Loucy (cell line): Measurements from ENCODE around the gene CUEDC1.

Source experiments
- H2AFZ ChIP-seq: fragments of 200-600 bp; sonication (generic); 2 replicates; pipeline ENCODE4 v1.6.0; 2016; ENCODE audit warnings: antibody characterized with exemption, mild to moderate bottlenecking, low read length, moderate library complexity
- H3F3A ChIP-seq: fragments of 200-600 bp; 2 replicates; pipeline ENCODE4 v1.6.0; 2016; ENCODE audit warnings: antibody characterized with exemption, low read depth, mild to moderate bottlenecking
- H3K27me3 ChIP-seq: fragments of 200-600 bp; sonication (generic); 2 replicates; pipeline ENCODE4 v1.6.1; 2014; ENCODE audit warnings: low read length, mild to moderate bottlenecking; ENCODE audit not compliant: insufficient read depth, poor library complexity, severe bottlenecking
- H3K36me3 ChIP-seq: fragments of 200-600 bp; sonication (generic); 2 replicates; pipeline ENCODE4 v1.6.1; 2016; ENCODE audit warnings: low read length; ENCODE audit not compliant: insufficient read depth
- H3K4me1 ChIP-seq: fragments of 200-600 bp; sonication (generic); 2 replicates; pipeline ENCODE4 v1.5.1; 2014; ENCODE audit warnings: low read length, mild to moderate bottlenecking; ENCODE audit not compliant: insufficient read depth, poor library complexity, severe bottlenecking
- H3K4me2 ChIP-seq: fragments of 200-600 bp; sonication (generic); 2 replicates; pipeline ENCODE4 v1.6.0; 2014; ENCODE audit warnings: antibody characterized with exemption, low read length, low read depth, mild to moderate bottlenecking; ENCODE audit not compliant: poor library complexity, severe bottlenecking
- H3K4me3 ChIP-seq: fragments of 200-600 bp; sonication (generic); 2 replicates; pipeline ENCODE4 v1.5.1; 2014; ENCODE audit warnings: low read length, mild to moderate bottlenecking, mixed read lengths; ENCODE audit not compliant: poor library complexity, severe bottlenecking
- H3K79me2 ChIP-seq: fragments of 200-600 bp; sonication (generic); 2 replicates; pipeline ENCODE4 v1.6.1; 2014; ENCODE audit warnings: low read length; ENCODE audit not compliant: insufficient read depth
- H3K9ac ChIP-seq: fragments of 200-600 bp; sonication (generic); 2 replicates; pipeline ENCODE4 v1.6.0; 2014; ENCODE audit warnings: mild to moderate bottlenecking, low read depth, low read length, moderate library complexity; ENCODE audit not compliant: poor library complexity, severe bottlenecking
- H3K9me2 ChIP-seq: fragments of 200-600 bp; sonication (generic); replicated peaks from 2 replicates; pipeline ENCODE4 v1.6.1; 2016; ENCODE audit warnings: low read depth, low read length, mixed read lengths
- H3K9me3 ChIP-seq: fragments of 200-600 bp; sonication (generic); 2 replicates; pipeline ENCODE4 v1.6.1; 2014; ENCODE audit warnings: mild to moderate bottlenecking, antibody characterized with exemption, low read length, low read depth; ENCODE audit not compliant: insufficient read depth
- H4K20me1 ChIP-seq: fragments of 200-600 bp; sonication (generic); 2 replicates; pipeline ENCODE4 v1.6.0; 2014; ENCODE audit warnings: antibody characterized with exemption, low read length, mild to moderate bottlenecking; ENCODE audit not compliant: insufficient read depth, poor library complexity, severe bottlenecking
- EZH2phosphoT487 ChIP-seq: fragments of 200-600 bp; IDR thresholded peaks from 2 replicates; pipeline ENCODE4 v1.6.1; 2018; ENCODE audit warnings: antibody characterized with exemption, mild to moderate bottlenecking, moderate library complexity, borderline replicate concordance
- TF ChIP-seq, protein P1 (sequence below): fragments of 200-600 bp; sonication (generic); conservative IDR thresholded peaks from 2 replicates; pipeline ENCODE4 v1.5.1; 2014; ENCODE audit warnings: mild to moderate bottlenecking, antibody characterized with exemption, low read length

CUEDC1 gene

DNA sequence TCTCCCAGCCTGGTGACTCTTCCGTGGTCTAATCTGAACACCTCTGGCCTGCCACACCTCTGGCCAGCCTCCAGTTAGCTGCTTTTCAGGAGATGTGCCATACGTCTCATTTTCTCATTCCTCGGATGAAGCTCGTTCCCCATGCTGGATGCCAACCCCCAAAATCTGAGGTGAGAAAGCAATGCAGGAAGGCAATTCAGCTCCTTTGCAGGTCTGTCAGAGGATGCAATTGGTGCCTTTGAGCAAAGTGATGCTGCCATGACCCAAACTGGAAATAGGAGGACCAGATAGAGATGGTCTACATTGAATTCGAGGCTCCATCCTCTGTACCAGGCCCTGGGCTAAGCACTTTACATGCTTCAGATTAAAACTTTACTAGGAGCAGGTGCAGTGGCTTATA is 11.0 kb upstream of the CUEDC1 start:
- Histone ChIP-seq H3K27me3 (no peaks in the 10 kb centered on the region), H3K4me2 (no peak overlapping the region), H3K9me3 (no peaks in the 10 kb centered on the region), H3K79me2 (no peaks in the 10 kb centered on the region), H3K4me1 (no peaks in the 10 kb centered on the region), H3K9me2 (no peaks in the 10 kb centered on the region), H3K9ac (no peak overlapping the region), H3K36me3 (no peaks in the 10 kb centered on the region), H3F3A (no peaks in the 10 kb centered on the region), H4K20me1 (no peaks in the 10 kb centered on the region), H3K4me3 (no peak overlapping the region), H2AFZ (no peak overlapping the region)
- TF ChIP-seq EZH2phosphoT487: no peak
- TF ChIP-seq, protein P1, sequence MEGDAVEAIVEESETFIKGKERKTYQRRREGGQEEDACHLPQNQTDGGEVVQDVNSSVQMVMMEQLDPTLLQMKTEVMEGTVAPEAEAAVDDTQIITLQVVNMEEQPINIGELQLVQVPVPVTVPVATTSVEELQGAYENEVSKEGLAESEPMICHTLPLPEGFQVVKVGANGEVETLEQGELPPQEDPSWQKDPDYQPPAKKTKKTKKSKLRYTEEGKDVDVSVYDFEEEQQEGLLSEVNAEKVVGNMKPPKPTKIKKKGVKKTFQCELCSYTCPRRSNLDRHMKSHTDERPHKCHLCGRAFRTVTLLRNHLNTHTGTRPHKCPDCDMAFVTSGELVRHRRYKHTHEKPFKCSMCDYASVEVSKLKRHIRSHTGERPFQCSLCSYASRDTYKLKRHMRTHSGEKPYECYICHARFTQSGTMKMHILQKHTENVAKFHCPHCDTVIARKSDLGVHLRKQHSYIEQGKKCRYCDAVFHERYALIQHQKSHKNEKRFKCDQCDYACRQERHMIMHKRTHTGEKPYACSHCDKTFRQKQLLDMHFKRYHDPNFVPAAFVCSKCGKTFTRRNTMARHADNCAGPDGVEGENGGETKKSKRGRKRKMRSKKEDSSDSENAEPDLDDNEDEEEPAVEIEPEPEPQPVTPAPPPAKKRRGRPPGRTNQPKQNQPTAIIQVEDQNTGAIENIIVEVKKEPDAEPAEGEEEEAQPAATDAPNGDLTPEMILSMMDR: no peak

DNA sequence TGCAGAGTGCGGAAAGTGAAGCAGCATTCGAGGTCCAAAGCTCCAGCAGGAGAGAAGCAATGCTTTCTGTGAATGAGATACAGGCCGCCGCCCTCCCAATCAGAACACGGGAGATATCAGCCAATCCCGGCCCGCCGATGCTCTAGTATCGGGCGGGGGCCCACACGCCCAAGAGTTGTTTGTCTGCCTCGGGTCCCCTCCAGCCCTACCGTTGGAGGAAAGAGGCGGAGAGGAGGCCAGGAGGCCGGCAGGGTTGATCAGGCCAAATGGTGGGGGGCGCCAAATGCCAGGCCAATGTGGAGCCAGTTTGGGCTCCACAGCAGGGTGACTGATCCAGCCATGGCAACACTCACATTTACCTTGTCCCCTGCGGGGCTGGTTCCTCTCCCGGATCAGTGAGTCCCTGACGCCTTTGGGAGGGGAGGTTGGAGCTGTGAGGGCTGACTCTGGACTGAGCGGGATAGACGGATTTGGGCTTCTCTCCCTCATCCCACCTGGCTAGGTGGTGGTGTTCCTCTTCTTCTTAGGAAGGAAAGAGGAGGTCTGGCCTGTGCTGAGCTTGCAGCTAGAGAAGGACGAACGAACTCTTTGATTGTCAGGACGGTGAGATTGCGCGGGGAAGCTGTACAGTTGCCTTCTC is 10.4 kb upstream of the CUEDC1 start:
- TF ChIP-seq EZH2phosphoT487: no peak
- TF ChIP-seq, protein P1: no peak
- H3K27me3 ChIP-seq: no peaks in the 10 kb centered on the region
- H2AFZ ChIP-seq: no peak overlapping the region
- no peaks in the 10 kb centered on the region for H3K9me2 ChIP-seq
- H3K9ac ChIP-seq: no peak overlapping the region
- no peaks in the 10 kb centered on the region for H3K79me2 ChIP-seq
- no peaks in the 10 kb centered on the region for H3K4me1 ChIP-seq
- H3K9me3 ChIP-seq: no peaks in the 10 kb centered on the region
- no peak overlapping the region for H3K4me3 ChIP-seq
- no peaks in the 10 kb centered on the region for H3F3A ChIP-seq
- no peaks in the 10 kb centered on the region for H4K20me1 ChIP-seq
- H3K4me2 ChIP-seq: no peak overlapping the region
- no peaks in the 10 kb centered on the region for H3K36me3 ChIP-seq

DNA sequence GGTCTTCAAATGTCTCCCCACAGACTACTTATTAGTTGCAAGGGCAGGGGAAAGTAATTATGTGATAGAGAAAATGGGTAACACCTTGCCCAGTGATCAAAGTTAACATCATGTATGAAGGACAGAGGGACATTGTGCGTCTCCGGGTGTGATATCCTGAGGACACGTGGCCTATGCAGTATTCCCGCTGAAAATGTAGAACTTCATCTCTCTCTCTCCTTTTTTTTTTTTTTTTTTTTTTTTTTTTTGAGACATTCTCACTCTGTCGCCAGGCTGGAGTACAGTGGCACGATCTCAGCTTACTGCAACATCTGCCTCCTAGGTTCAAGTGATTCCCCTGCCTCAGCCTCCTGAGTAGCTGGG is 7.9 kb upstream of the CUEDC1 start:
- TF ChIP-seq, protein P1: no peak
- TF ChIP-seq EZH2phosphoT487: no peak
- H3K27me3 ChIP-seq: no peaks in the 10 kb centered on the region
- no peaks in the 10 kb centered on the region for H3K9me2 ChIP-seq
- H3K9ac ChIP-seq: no peak overlapping the region
- no peak overlapping the region for H3K4me3 ChIP-seq
- no peaks in the 10 kb centered on the region for H3K9me3 ChIP-seq
- no peaks in the 10 kb centered on the region for H3K4me1 ChIP-seq
- H3K79me2 ChIP-seq: no peaks in the 10 kb centered on the region
- H3K36me3 ChIP-seq: no peaks in the 10 kb centered on the region
- no peaks in the 10 kb centered on the region for H3F3A ChIP-seq
- no peak overlapping the region for H2AFZ ChIP-seq
- no peak overlapping the region for H3K4me2 ChIP-seq
- no peaks in the 10 kb centered on the region for H4K20me1 ChIP-seq
